Cardiac fibroblast (primary cell): ENCODE results near the gene RIOK1.

Source experiments
- DNase-seq, 2 donors: peaks; one replicate each; pipeline versions ENCODE4 v3.0.0 to v3.0.0-alpha.2; 2010; ENCODE audit warnings: low read depth in 2 of 2
- H3K4me3 ChIP-seq, 2 donors: replicated peaks in 1 of 2; 1 replicate in 1 of 2; 2 replicates in 1 of 2; pipeline ENCODE4 v1.5.1; 2011; ENCODE audit warnings: low read depth in 2 of 2, low read length in 2 of 2, mild to moderate bottlenecking in 2 of 2, moderate library complexity in 1 of 2
- TF ChIP-seq, protein P1 (sequence below): IDR thresholded peaks from one replicate; pipeline ENCODE4 v1.5.1; 2011; ENCODE audit warnings: low read depth, mild to moderate bottlenecking, low read length, inconsistent platforms

The RIOK1 gene

DNA sequence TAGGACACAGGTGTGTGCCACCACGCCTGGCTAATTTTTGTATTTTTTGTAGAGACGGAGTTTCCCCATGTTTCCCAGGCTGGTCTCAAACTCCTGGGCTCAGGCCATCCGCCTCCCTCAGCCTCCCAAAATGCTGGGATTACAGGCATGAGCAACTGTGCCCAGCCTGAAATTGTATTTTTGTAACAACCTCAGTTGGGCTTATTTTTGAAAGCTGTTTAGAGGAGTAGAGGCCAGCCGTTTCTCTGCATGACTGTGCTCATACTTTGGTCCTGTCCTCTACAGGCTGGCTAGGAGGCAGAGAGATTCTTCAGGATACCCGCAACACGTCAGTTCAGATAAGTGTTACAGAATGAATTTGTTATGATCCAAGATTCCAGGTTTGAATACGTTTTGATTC lies 22.2 kb upstream of the RIOK1 start:
- no peak overlapping the region for H3K4me3 ChIP-seq
- TF ChIP-seq, protein P1, sequence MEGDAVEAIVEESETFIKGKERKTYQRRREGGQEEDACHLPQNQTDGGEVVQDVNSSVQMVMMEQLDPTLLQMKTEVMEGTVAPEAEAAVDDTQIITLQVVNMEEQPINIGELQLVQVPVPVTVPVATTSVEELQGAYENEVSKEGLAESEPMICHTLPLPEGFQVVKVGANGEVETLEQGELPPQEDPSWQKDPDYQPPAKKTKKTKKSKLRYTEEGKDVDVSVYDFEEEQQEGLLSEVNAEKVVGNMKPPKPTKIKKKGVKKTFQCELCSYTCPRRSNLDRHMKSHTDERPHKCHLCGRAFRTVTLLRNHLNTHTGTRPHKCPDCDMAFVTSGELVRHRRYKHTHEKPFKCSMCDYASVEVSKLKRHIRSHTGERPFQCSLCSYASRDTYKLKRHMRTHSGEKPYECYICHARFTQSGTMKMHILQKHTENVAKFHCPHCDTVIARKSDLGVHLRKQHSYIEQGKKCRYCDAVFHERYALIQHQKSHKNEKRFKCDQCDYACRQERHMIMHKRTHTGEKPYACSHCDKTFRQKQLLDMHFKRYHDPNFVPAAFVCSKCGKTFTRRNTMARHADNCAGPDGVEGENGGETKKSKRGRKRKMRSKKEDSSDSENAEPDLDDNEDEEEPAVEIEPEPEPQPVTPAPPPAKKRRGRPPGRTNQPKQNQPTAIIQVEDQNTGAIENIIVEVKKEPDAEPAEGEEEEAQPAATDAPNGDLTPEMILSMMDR = no peak
- DNase-seq = no peak

- peak in 1 of 2 donors; percentile 2 for DNase-seq
- TF ChIP-seq, protein P1 = no peak
- no peak overlapping the region for H3K4me3 ChIP-seq
Measured at GRCh38 chr6:7373739-7374138, 15.9 kb upstream of the RIOK1 start.

GRCh38 chr6:7377961-7378360 lies 11.6 kb upstream of the RIOK1 start:
- H3K4me3 ChIP-seq = no peak overlapping the region
- TF ChIP-seq, protein P1 = no peak
- DNase-seq = no peak

GRCh38 chr6:7378740-7379139 lies 10.9 kb upstream of the RIOK1 start:
- no peak overlapping the region for H3K4me3 ChIP-seq
- TF ChIP-seq, protein P1 = no peak
- no peak for DNase-seq

GRCh38 chr6:7381092-7381491 lies 8.5 kb upstream of the RIOK1 start:
- no peak overlapping the region for H3K4me3 ChIP-seq
- TF ChIP-seq, protein P1 = no peak
- DNase-seq = no peak

DNA sequence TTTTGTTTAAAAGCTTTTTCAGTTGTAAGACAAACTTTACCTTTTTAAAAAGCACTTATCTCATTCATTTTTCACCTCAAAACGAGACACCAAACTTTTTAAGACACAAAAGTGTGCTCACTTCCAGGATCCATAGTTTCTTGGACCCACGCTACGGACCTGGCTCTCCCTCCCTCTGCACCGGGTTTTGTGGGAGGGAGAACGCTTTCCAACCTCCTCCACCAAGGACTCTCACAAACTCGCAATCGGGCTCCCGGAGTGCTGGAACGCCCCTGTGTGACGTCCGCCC lies 502 bp upstream of the RIOK1 start:
- DNase-seq = peak in 1 of 2 donors; percentile 76
- H3K4me3 ChIP-seq = peak overlapping the region; percentile 84 to 88
- TF ChIP-seq, protein P1 = no peak

DNA sequence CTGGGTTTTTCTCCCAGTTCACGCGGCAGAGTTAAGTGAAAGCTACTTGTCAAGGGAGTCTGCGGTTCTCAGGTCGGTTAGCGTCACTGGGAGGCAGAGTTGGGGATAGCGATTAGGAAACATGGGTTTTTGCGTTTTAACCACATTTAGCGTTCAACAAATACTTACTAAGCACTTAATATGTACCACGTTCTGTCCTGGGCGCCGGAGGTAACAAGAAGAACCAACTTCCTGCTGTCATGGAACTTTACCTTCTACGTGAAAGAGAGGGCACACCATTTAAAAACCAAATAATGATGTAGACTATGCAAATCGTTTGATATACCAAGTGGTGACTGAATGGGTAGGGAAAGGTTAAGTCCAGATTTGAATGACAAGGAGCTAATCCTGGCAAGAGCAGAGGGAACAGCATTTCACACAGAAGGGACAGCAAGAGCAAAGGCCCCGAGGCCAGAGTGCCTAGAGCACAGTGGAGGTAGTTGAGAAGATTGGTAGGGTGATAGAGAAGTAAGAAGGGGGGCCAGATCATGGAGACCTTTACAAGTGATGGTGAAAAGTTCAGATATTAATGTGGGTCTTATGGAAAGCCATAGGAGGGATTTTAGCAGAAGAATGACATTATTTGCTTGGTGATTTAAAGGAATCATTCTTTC lies 744 bp downstream of the RIOK1 start:
- DNase-seq = no peak
- peak overlapping the region; percentile 84 to 88 for H3K4me3 ChIP-seq
- TF ChIP-seq, protein P1 = no peak
